GM18868 (cell line): ENCODE data around the gene C10orf105.

Experiments
- ATAC-seq: cut with Tn5 transposase; IDR thresholded peaks from one replicate; pipeline ENCODE4 v1.9.1; 2021; ENCODE audit warnings: mild to moderate bottlenecking, moderate library complexity; ENCODE audit not compliant: unreplicated experiment

Gene C10orf105

DNA sequence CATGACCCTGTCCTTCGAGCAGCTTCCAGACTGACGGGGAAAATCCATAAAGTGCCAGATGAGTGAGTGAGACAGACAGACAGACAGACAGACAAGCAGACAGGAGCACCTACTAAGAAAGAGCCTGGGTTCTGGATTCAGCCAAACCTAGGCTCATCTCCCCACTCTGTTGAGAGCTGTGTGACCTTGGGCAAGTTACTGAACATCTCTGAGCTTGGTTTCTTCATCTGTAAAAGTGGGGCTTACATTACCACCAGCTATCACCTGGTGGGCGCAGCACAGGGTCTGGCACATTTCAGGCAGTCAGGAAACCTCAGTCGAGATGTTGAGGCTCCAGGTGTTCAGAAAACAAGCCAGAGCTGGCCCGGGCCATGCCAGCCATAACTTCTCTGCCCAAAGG, 37.6 kb downstream of the C10orf105 start:
- no peak for ATAC-seq

DNA sequence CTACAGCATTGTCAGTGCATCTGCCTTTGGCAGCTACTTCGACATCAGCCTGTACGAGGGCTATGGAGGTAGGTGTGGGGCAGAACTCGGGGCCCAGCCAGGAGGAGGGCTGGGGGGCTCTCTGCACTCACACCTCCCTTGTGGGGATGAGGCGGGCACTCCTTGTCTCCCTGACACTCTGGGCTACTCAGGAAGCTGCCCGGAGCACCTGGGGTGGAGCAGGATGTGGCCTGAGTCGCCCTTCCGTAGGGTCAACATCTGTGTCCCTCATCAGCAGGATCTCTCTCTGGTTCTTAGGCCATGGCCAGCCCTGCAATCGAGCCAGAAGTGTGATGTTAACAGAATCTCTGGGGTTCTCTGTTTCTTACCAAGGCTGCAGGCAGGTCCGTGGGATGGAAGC, 40.2 kb downstream of the C10orf105 start:
- no peak for ATAC-seq

DNA sequence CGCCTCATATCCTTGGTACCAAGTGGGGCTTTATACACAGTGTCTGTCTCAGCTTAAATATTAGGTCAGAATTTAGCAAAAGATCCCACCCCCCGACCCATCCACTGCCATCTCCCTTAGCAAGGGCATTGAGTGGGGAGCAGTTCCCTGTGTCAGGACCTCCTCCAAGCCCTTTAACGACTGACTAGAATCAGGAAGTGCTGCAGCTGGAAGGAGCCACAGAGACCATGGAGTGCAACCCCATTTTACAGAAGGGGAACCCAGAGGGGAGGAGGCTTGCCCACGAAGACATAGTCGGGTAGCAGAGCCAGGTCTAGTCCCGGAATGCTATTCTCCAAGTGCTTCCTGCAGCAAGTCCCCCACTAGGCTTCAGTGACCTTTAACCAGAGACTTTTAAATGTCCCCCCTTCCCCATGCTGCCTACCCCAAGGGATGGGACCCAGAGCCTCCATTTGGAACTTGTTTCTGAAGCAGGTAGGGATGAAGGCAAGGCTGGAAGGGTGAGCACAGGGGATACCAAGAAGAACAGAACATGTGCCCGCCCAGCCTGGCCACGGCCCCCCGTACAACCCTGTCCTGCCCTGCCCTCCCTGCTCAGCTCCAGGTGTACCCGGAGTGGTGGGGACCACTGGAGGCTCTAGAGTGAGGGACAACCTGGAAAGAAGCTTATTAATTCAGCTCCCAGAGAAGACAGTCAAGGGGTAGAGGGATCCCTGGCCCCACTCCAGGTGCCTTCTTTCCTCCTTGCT, 41.3 kb downstream of the C10orf105 start:
- ATAC-seq, result no peak

DNA sequence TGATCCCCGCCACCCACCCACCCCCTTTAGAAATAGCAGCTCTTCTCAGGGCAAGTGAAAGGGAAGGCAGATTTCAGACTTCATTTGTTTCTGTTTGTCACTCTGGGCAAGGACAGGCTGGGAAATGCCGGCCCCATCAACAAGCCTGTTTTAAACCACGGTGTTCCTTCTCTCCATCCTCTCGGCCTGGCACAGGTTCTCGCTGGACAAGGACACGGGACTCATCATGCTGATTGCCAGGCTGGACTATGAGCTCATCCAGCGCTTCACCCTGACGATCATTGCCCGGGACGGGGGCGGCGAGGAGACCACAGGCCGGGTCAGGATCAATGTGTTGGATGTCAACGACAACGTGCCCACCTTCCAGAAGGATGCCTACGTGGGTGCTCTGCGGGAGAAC, 42.3 kb downstream of the C10orf105 start:
- no peak for ATAC-seq

DNA sequence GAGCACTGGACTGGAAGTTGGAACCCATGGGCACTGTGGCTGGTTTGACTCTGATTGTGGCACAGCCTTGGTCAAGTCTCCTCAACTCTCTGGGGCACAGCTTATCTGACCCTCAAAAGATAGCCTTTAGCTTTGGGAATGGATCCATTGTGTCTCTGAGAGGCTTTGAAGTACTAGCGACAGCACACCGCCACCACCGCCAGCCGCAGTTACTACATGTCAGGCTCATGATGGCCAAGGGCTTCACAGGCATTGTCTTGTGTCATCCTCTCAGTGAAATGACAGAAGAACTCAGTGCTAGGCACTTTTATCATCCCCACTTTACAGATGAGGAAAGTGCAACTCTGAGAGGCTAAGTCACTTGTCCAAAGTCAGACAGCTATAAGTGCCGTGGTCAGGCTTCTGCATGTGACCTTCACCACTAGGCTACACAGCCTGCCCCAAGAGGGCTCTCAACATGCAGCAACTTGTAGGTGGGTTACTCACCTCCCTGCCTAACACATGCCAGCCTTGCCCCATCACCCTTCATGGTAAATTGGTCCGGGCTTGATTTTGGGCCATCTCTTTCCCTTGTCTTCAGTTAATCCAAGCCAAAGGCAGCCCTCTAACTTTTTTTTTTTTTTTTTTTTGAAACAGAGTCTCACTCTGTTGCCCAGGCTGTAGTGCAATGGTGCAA, 44.1 kb downstream of the C10orf105 start:
- ATAC-seq, result no peak

DNA sequence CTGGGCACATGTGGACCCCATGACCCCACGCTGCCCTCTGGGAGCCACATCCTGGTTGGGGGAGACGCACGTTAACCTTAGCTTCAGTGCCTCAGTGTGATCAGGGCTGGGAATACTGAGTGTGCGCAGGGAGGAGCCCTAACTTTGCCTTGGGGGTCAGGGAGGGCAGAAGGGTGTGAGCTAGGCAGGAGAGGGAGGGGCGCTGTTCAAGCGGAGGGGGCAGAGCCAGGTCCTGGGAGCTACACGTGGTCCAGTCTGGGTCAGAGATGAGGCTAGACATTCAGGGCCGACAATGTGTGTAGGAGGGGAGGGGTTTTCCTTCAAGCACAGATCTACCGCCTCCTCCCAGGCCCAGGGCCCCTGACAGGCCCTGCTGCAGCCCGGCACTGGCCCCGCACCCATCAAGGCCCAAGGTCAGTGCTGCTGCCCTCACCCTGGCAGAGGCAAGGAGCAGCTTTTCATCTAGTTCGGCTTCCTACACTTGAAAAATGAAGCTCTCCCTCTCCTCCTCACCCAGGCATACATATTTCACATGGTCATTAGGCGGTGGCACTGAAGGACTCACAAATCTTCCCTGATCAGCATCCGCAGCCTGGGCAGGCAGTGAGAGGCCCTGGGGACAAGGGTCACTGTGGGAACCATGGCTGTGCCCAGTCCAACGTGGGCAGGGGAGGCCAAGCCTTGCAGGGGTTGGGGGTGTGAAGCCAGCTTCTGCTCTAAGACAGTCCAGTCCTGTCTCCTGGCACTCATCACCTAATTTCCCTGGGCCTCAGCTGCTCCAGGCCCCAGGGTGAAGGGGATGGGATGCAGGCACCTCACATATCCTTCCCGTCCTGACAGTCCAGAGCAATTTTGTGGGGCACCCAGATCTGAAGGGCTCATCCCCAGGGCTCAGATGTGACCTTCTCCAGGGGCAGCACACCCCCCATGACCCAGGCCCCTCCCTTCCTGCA, 47.3 kb downstream of the C10orf105 start:
- no peak for ATAC-seq

DNA sequence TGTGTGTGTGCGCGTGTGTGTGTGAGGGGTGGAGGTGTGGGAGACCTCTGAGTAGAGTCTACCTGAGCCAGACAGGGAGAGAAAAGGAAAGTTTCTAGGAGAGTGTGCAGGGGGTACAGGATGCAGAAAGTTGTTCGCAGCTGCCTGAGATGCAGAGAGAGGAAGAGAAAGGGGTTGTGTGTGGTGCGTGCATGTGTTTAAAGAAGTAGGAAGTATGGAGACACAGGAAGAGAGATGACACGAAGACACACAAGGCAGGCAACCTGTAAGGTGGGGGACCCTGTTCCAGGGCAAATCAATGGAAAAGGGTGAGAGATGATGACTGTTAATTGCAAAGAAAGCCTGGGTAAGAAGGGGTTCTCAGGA, 52.2 kb downstream of the C10orf105 start:
- peak; percentile 8 for ATAC-seq

DNA sequence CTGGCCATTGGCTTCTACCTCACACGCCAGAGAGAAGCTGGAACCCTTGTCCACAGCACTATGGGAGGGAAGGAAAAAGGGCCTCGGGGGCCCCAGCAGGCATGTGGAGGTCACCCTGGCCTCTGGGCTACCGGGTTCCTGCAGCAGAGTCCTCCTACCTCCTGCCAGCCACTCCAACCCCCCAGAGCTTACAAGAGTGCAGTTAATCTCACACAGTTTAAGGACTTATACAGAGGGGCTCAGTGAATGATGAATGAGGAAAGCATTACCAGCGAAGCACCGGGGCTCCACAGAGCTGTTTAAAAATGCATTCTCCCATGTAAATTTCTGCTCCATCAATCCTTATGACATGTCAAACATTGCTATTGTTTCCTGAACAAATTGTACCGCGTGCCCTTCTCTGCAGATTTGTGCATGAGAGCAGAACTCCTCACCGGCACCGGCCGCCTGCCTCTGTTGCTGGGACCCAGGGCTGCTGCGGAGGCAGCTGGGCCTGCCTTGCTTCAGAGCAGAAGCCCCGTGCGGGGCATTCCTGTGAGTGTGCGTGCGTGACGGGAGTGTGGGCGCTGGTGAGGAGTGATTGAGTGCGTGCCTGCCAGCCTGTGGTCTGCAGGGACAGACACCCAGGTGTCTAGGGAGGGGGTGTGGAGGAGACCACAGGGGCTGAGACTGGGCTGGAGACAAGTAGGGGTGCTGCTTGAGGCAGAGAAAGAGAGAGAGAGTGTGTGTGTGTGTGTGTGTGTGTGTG, 52.8 kb downstream of the C10orf105 start:
- ATAC-seq, result peak; percentile 57

DNA sequence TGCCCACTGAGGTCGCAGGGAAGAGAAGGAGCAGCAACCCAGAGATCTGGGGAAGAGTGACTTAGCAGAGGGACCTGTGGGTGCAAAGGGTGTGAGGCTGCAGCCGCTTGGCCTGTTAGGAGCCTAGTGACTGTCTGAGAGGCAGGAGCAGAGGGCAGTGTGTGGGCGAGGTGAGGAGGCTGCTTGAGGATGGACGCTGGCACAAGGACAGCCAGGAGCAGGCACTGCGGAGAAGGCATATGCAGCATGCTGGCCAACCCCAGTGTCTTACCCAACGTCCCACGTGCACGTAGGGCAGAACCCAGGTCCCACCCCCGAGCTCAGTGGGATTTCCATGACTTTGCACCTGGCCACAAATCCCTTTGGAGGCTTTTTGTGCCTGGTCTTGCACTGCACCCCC, 54.1 kb downstream of the C10orf105 start:
- ATAC-seq, result no peak

DNA sequence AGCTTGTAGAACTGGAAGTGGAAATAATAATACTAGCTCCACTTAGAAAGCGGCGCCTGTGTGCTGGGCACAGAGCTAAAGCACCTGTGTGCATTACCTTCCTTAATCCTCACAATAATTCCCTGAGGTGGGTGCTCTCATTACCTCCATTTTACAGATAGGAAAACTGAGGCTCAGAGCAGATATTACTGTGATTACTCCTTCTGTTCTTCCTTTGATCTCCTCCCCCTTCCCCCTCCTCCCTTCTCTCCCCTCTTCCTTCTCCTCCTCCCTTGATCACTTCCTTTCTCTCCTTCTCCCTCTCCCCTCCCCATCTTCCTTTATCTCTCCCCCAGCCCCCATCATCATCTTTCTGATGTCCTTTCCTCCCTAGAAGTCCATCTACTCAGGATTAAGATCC, 55.0 kb downstream of the C10orf105 start:
- ATAC-seq, result no peak

DNA sequence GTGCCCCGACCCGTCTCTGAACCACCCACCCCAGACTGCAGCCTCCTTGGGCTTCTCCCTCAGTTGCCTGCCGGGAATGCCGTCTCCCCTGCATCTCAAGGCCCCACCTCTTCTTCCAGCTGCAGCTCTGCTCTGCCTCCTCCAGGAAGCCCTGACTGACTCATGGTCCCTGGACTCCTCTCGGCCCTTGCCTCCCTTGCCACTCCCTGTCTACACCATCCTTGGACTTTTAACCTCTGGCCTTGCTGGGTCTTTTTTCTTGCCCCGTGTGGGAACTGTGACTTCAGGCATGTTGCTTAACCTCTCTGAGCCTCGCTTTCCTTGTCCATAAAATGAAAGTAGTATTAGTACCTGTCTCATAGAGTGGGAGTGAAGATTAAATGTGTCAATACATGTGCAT, 56.3 kb downstream of the C10orf105 start:
- no peak for ATAC-seq

DNA sequence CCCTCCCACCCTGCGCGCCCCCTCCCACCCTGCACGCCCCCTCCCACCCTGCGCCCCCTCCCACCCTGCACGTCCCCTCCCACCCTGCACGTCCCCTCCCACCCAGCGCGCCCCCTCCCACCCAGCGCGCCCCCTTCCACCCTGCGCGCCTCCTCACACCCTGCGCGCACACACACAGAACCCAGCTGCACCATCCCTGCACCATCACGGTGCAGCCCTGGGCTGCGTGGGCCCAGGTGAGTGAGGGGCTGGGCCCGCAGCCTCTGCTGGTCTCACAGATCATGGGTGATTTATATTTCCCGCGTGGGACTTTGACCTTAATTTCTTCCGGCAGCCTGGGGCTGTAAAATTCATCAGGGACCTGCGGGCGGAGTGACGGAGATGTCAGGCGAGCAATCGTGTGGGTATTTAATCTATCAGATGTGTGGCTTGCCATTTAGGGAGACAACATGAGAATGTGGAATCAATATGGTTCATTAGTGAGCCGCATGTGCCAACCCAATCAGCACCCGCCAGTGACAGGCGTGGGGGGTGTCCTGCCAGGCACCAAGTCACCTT, 57.7 kb downstream of the C10orf105 start:
- ATAC-seq, result no peak
